MM.1S (cell line): ENCODE measurements around the gene LINGO4.

Experiments
- DNase-seq: peaks from one replicate; pipeline ENCODE4 v3.0.0-alpha.2; 2015
- H2AFZ ChIP-seq: fragments of 300-600 bp; sonication (generic); 2 replicates; pipeline ENCODE4 v1.6.0; 2016; ENCODE audit warnings: antibody characterized with exemption, low read length
- H3F3A ChIP-seq: fragments of 300-600 bp; sonication (generic); 2 replicates; pipeline ENCODE4 v1.6.1; 2016; ENCODE audit warnings: mild to moderate bottlenecking, antibody characterized with exemption, low read length, moderate library complexity, mixed read lengths; ENCODE audit not compliant: insufficient read depth
- H3K27ac ChIP-seq: fragments of 300-600 bp; sonication (generic); 2 replicates; pipeline ENCODE4 v1.5.1; 2016; ENCODE audit warnings: mild to moderate bottlenecking, low read length
- H3K27me3 ChIP-seq: fragments of 300-600 bp; sonication (generic); replicated peaks from 2 replicates; pipeline ENCODE4 v1.6.0; 2016; ENCODE audit warnings: low read length; ENCODE audit not compliant: insufficient read depth
- H3K36me3 ChIP-seq: fragments of 300-600 bp; sonication (generic); replicated peaks from 2 replicates; pipeline ENCODE4 v1.6.1; 2016; ENCODE audit warnings: mild to moderate bottlenecking, low read length, mixed read lengths; ENCODE audit not compliant: insufficient read depth
- H3K4me1 ChIP-seq: fragments of 300-600 bp; sonication (generic); 2 replicates; pipeline ENCODE4 v1.6.1; 2016; ENCODE audit warnings: low read length, mixed read lengths
- H3K4me2 ChIP-seq: fragments of 300-600 bp; sonication (generic); 2 replicates; pipeline ENCODE4 v1.6.0; 2016; ENCODE audit warnings: low read depth, low read length
- H3K4me3 ChIP-seq: fragments of 300-600 bp; sonication (generic); 2 replicates; pipeline ENCODE4 v1.5.1; 2016; ENCODE audit warnings: low read length, mixed read lengths
- H3K79me2 ChIP-seq: fragments of 300-600 bp; sonication (generic); 2 replicates; pipeline ENCODE4 v1.6.1; 2016; ENCODE audit warnings: mixed run types, low read length, mixed read lengths
- H3K9ac ChIP-seq: fragments of 300-600 bp; sonication (generic); 2 replicates; pipeline ENCODE4 v1.6.1; 2016; ENCODE audit warnings: low read length, mixed read lengths
- H3K9me2 ChIP-seq: fragments of 300-600 bp; sonication (generic); replicated peaks from 2 replicates; pipeline ENCODE4 v1.6.1; 2016; ENCODE audit warnings: mild to moderate bottlenecking, low read length, mixed read lengths; ENCODE audit not compliant: insufficient read depth
- H3K9me3 ChIP-seq: fragments of 300-600 bp; sonication (generic); replicated peaks from 2 replicates; pipeline ENCODE4 v1.6.1; 2016; ENCODE audit warnings: mild to moderate bottlenecking, low read length, mixed read lengths; ENCODE audit not compliant: insufficient read depth
- H4K20me1 ChIP-seq: fragments of 300-600 bp; sonication (generic); 2 replicates; pipeline ENCODE4 v1.6.1; 2016; ENCODE audit warnings: mild to moderate bottlenecking, low read length, moderate library complexity, mixed read lengths; ENCODE audit not compliant: insufficient read depth
- EZH2 ChIP-seq: fragments of 300-600 bp; sonication (generic); optimal IDR thresholded peaks from 2 replicates; pipeline ENCODE3; 2017; ENCODE audit warnings: low read depth, mild to moderate bottlenecking, antibody characterized with exemption, low read length, mixed read lengths
- EZH2phosphoT487 ChIP-seq: fragments of 300-600 bp; sonication (generic); IDR thresholded peaks from 2 replicates; pipeline ENCODE4 v1.6.1; 2018; ENCODE audit warnings: antibody characterized with exemption, low read length
- TF ChIP-seq, protein P1 (sequence below): fragments of 300-600 bp; sonication (generic); IDR thresholded peaks from 2 replicates; pipeline ENCODE4 v1.5.1; 2016; ENCODE audit warnings: antibody characterized with exemption, low read length, mixed read lengths

LINGO4 gene

DNA sequence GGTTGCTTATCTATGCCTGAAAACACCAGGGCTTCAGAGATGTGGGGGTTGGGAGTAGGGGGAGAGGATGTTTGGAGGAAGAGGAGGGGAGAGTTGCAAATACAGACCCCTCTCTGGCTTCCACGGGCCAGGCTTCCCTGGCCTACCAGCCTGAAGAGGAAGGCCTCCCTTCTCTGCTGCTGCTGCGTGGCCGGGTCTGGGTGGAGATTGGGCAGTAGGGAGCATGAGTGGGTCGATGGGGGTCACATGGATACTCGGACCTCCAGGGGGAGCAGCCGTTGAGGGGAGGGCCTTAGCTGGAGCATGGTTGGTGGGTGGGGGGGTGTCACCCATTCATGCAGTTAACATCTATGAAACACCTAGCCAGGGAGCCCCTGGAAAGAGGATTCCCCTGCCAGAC, 24.8 kb upstream of the LINGO4 start:
- H3K4me3 ChIP-seq = no peak overlapping the region
- no peaks in the 10 kb centered on the region for H3K36me3 ChIP-seq
- no peak for DNase-seq
- no peaks in the 10 kb centered on the region for H3K9me3 ChIP-seq
- no peaks in the 10 kb centered on the region for H3F3A ChIP-seq
- H4K20me1 ChIP-seq = no peaks in the 10 kb centered on the region
- H3K27ac ChIP-seq = no peak overlapping the region
- TF ChIP-seq, protein P1, sequence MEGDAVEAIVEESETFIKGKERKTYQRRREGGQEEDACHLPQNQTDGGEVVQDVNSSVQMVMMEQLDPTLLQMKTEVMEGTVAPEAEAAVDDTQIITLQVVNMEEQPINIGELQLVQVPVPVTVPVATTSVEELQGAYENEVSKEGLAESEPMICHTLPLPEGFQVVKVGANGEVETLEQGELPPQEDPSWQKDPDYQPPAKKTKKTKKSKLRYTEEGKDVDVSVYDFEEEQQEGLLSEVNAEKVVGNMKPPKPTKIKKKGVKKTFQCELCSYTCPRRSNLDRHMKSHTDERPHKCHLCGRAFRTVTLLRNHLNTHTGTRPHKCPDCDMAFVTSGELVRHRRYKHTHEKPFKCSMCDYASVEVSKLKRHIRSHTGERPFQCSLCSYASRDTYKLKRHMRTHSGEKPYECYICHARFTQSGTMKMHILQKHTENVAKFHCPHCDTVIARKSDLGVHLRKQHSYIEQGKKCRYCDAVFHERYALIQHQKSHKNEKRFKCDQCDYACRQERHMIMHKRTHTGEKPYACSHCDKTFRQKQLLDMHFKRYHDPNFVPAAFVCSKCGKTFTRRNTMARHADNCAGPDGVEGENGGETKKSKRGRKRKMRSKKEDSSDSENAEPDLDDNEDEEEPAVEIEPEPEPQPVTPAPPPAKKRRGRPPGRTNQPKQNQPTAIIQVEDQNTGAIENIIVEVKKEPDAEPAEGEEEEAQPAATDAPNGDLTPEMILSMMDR = no peak
- TF ChIP-seq EZH2 (no peak), EZH2phosphoT487 (no peak)
- H3K9me2 ChIP-seq = no peaks in the 10 kb centered on the region
- H3K79me2 ChIP-seq = no peaks in the 10 kb centered on the region
- peaks cover 38% of the 10 kb centered on the region for H3K4me1 ChIP-seq
- 0 out of 2 replicates have a peak overlapping the region, but pooled peaks have one; percentile 44 for H2AFZ ChIP-seq
- no peak overlapping the region for H3K9ac ChIP-seq
- no peaks in the 10 kb centered on the region for H3K27me3 ChIP-seq
- peak overlapping the region; percentile 14; the same call in 1 of the 2 replicates for H3K4me2 ChIP-seq

DNA sequence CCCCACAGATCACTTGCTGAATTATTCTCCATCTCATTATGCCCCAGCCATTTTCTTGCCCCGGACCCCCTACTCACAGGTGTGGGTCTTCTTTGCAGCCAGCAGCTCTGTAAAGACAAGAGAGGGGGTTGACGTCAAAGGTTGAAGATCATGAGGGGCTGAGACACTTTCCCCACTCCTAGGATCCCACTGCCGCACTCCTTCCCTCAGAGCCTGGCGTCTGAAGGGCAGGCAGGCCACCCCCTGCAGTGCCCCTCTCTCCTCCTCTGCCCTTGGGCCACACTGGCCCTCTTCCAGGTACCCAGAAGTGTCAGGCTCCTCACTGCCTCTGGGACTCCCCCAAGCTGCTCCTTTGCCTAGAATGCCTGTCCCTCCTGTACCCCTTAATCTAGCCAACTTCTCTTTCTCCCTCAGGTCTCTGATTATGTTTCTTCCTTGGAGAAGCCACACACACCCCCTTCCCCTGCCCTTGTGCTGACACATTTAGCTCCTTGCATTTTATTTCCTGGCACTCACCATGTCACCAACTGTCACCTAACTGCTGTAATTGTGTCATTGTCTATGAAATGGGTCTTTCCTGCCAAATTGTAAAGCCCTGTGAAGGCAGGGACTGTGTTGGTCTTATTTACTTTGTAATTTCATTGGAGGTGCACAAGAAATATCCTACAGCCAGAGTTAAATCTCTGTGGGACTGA, 24.3 kb upstream of the LINGO4 start:
- H3K9me2 ChIP-seq = no peaks in the 10 kb centered on the region
- H3K4me3 ChIP-seq = no peak overlapping the region
- TF ChIP-seq EZH2 = no peak
- TF ChIP-seq EZH2phosphoT487 = no peak
- TF ChIP-seq, protein P1 = no peak
- H3K4me1 ChIP-seq = peaks cover 36% of the 10 kb centered on the region
- H2AFZ ChIP-seq = no peak overlapping the region
- H4K20me1 ChIP-seq = no peaks in the 10 kb centered on the region
- DNase-seq = no peak
- H3K79me2 ChIP-seq = no peaks in the 10 kb centered on the region
- no peaks in the 10 kb centered on the region for H3K36me3 ChIP-seq
- no peaks in the 10 kb centered on the region for H3K27me3 ChIP-seq
- H3K4me2 ChIP-seq = no peak overlapping the region
- no peak overlapping the region for H3K27ac ChIP-seq
- H3K9ac ChIP-seq = no peak overlapping the region
- no peaks in the 10 kb centered on the region for H3F3A ChIP-seq
- H3K9me3 ChIP-seq = no peaks in the 10 kb centered on the region

DNA sequence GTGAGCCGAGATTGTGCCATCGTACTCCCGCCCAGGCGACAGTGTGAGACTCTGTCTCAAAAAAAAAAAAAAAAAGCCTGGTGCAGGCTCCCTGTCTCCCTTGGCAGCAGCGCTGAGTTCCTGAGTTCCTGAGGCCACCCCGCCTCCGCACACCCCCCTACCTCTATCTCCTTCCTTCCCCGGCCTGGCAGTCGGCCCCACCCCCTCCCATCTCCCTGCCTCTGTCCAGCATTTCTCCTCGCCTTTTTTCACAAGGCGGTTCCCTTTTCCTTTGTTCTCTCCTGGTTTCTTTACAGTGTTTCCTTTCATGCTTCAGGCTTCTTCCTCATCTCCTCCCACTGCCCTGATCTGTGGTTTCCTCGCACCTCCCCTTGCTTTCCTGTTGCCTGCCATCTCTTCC, 23.7 kb upstream of the LINGO4 start:
- Histone ChIP-seq H4K20me1 (no peaks in the 10 kb centered on the region), H2AFZ (no peak overlapping the region), H3K4me2 (no peak overlapping the region), H3K9ac (no peak overlapping the region), H3K27me3 (no peaks in the 10 kb centered on the region), H3K79me2 (no peaks in the 10 kb centered on the region), H3F3A (no peaks in the 10 kb centered on the region), H3K9me3 (no peaks in the 10 kb centered on the region), H3K36me3 (no peaks in the 10 kb centered on the region), H3K4me3 (no peak overlapping the region), H3K27ac (no peak overlapping the region), H3K4me1 (peaks cover 30% of the 10 kb centered on the region), H3K9me2 (no peaks in the 10 kb centered on the region)
- TF ChIP-seq EZH2phosphoT487 (no peak), EZH2 (no peak)
- TF ChIP-seq, protein P1 = no peak
- no peak for DNase-seq
